ENCODE measurements around the gene SLC19A1.
"Not testable (repeated sequence)": the region's sequence is repeated elsewhere in the genome, so short reads cannot be mapped to it uniquely, and the experiment has no call there.

The SLC19A1 gene

GRCh38 chr21:45528028-45528705 is 14.1 kb downstream of the SLC19A1 start:
- TF ChIP-seq CTCF (IDR thresholded peaks at IDR 0.05; ENCODE audit: control insufficient read depth, insufficient read depth, low read depth, low read length, missing control alignments): no peak
- H3K4me3 ChIP-seq (ENCODE audit: control insufficient read depth, low read depth, low read length): no peak overlapping the region
- DNase-seq (ENCODE audit: low read depth): no peak

DNA sequence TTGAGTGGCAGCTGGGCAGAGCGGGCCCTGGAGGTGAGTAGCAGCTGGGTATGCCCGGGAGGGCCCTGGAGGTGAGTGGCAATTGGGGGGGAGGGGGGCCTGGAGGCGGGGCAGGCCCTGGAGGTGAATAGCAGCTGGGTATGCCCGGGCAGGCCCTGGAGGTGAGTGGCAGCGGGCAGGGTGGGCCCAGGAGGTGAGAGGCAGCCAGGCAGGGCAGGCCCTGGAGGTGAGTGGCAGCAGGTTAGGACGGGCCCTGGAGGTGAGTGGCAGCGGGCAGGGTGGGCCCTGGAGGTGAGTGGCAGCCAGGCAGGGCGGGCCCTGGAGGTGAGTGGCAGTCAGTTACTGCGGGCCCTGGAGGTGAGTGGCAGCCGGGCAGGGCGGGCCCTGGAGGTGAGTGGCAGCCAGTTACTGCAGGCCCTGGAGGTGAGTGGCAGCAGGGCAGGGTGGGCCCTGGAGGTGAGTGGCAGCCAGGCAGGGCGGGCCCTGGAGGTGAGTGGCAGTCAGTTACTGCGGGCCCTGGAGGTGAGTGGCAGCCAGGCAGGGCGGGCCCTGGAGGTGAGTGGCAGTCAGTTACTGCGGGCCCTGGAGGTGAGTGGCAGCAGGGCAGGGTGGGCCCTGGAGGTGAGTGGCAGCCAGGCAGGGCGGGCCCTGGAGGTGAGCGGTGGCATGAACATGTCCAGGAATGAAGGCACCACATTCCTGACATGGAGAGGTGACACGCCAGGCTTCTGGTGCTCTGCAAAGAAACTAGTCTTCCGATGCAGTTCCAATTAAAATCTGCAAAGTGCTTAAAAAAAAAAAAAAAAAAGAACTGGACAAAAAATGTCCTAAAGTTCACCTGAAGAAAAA is 14.9 kb downstream of the SLC19A1 start:
- H3K4me3 ChIP-seq (ENCODE audit: control insufficient read depth, low read depth, low read length); DNase-seq (ENCODE audit: low read depth): not testable (repeated sequence)

- H3K4me3 ChIP-seq (ENCODE audit: control insufficient read depth, low read depth, low read length): no peak overlapping the region
- no peak for TF ChIP-seq CTCF (IDR thresholded peaks at IDR 0.05; ENCODE audit: control insufficient read depth, insufficient read depth, low read depth, low read length, missing control alignments)
These were observed 16.3 kb downstream of the SLC19A1 start for GRCh38 chr21:45525910-45526306.

GRCh38 chr21:45525153-45525909 is 16.9 kb downstream of the SLC19A1 start:
- TF ChIP-seq CTCF (IDR thresholded peaks at IDR 0.05; ENCODE audit: control insufficient read depth, insufficient read depth, low read depth, low read length, missing control alignments): no peak
- DNase-seq (ENCODE audit: low read depth): no peak
- no peak overlapping the region for H3K4me3 ChIP-seq (ENCODE audit: control insufficient read depth, low read depth, low read length)

More at GRCh38 chr21:45525910-45526306, 16.3 kb downstream of the SLC19A1 start:
- DNase-seq (ENCODE audit: low read depth): no peak

- no peak for TF ChIP-seq CTCF (IDR thresholded peaks at IDR 0.05; ENCODE audit: control insufficient read depth, insufficient read depth, low read depth, low read length, missing control alignments)
- no peak overlapping the region for H3K4me3 ChIP-seq (ENCODE audit: control insufficient read depth, low read depth, low read length)
- no peak for DNase-seq (ENCODE audit: low read depth)
These were observed 17.5 kb downstream of the SLC19A1 start for GRCh38 chr21:45524756-45525152.

- no peak for TF ChIP-seq CTCF (IDR thresholded peaks at IDR 0.05; ENCODE audit: control insufficient read depth, insufficient read depth, low read depth, low read length, missing control alignments)
- H3K4me3 ChIP-seq (ENCODE audit: control insufficient read depth, low read depth, low read length): no peak overlapping the region
- no peak for DNase-seq (ENCODE audit: low read depth)
These were observed 18.7 kb downstream of the SLC19A1 start for GRCh38 chr21:45523411-45524101.

All from AG09309 (cell line).